ENCODE data around the gene SLMAP. TPM values are rescaled to one million over a fixed set of nuclear protein-coding genes. Genes with fewer than 3 reads are reported as not detected.

SLMAP gene
- total RNA-seq, 3 donors from 2014 or later: 41.3 to 105 (median 83.6) TPM

- H3K9me3 ChIP-seq: no peaks in the 10 kb centered on the region
- intact Hi-C loops (cut with DNase I; ENCODE audit: low total_unique reads): no loop called here
- no peaks in the 10 kb centered on the region for H3K36me3 ChIP-seq
- no peaks in the 10 kb centered on the region for H3K27me3 ChIP-seq
- no peak overlapping the region for H3K4me3 ChIP-seq
- peak overlapping the region; percentile 74 to 85 for H3K27ac ChIP-seq
- DNase-seq (ENCODE audit: low spot score in 2 of 2): no peak
- peaks cover 4 to 7% of the 10 kb centered on the region in 2 donors for H3K4me1 ChIP-seq
- TF ChIP-seq POLR2A (IDR thresholded peaks at IDR 0.05) (no peak), POLR2AphosphoS5 (IDR thresholded peaks at IDR 0.05) (no peak)
These were observed 196.5 kb downstream of the SLMAP start for GRCh38 chr3:57952651-57953050.

- Histone ChIP-seq H3K9me3 (no peaks in the 10 kb centered on the region), H3K4me1 (peaks cover 4 to 7% of the 10 kb centered on the region in 2 donors), H3K4me3 (no peak overlapping the region), H3K36me3 (no peaks in the 10 kb centered on the region), H3K27me3 (no peaks in the 10 kb centered on the region), H3K27ac (peak overlapping the region; percentile 74 to 85)
- TF ChIP-seq POLR2A (IDR thresholded peaks at IDR 0.05) (no peak), CTCF (IDR thresholded peaks at IDR 0.05) (no peak), POLR2AphosphoS5 (IDR thresholded peaks at IDR 0.05) (no peak)
- DNase-seq (ENCODE audit: low spot score in 2 of 2): no peak
- intact Hi-C loops (cut with DNase I; ENCODE audit: low total_unique reads): no loop called here
These were observed 197.5 kb downstream of the SLMAP start for GRCh38 chr3:57953576-57953975.

GRCh38 chr3:57956119-57956832 is 200.2 kb downstream of the SLMAP start:
- TF ChIP-seq CTCF (IDR thresholded peaks at IDR 0.05) (no peak), POLR2A (IDR thresholded peaks at IDR 0.05) (no peak), POLR2AphosphoS5 (IDR thresholded peaks at IDR 0.05) (no peak)
- Histone ChIP-seq H3K4me3 (no peak overlapping the region), H3K27ac (no peak overlapping the region), H3K36me3 (no peaks in the 10 kb centered on the region), H3K4me1 (peaks cover 0 to 5% of the 10 kb centered on the region in 2 donors), H3K27me3 (no peaks in the 10 kb centered on the region), H3K9me3 (no peaks in the 10 kb centered on the region)
- no peak for DNase-seq (ENCODE audit: low spot score in 2 of 2)
- intact Hi-C loops (cut with DNase I; ENCODE audit: low total_unique reads): no loop called here

- no peaks in the 10 kb centered on the region for H3K36me3 ChIP-seq
- H3K9me3 ChIP-seq: no peaks in the 10 kb centered on the region
- TF ChIP-seq POLR2AphosphoS5 (IDR thresholded peaks at IDR 0.05) (no peak), POLR2A (IDR thresholded peaks at IDR 0.05) (no peak), CTCF (IDR thresholded peaks at IDR 0.05) (no peak)
- DNase-seq (ENCODE audit: low spot score in 2 of 2): no peak
- intact Hi-C loops (cut with DNase I; ENCODE audit: low total_unique reads): no loop called here
- no peaks in the 10 kb centered on the region for H3K4me1 ChIP-seq
- no peaks in the 10 kb centered on the region for H3K27me3 ChIP-seq
- H3K4me3 ChIP-seq: no peak overlapping the region
- peak overlapping the region in 1 of 2 donors; percentile 21 for H3K27ac ChIP-seq
These were observed 200.7 kb downstream of the SLMAP start for GRCh38 chr3:57956833-57957174.

- DNase-seq (ENCODE audit: low spot score in 2 of 2): no peak
- Histone ChIP-seq H3K4me3 (no peak overlapping the region), H3K27me3 (no peaks in the 10 kb centered on the region), H3K36me3 (no peaks in the 10 kb centered on the region), H3K4me1 (no peaks in the 10 kb centered on the region), H3K9me3 (no peaks in the 10 kb centered on the region), H3K27ac (no peak overlapping the region)
- intact Hi-C loops (cut with DNase I; ENCODE audit: low total_unique reads): no loop called here
- TF ChIP-seq CTCF (IDR thresholded peaks at IDR 0.05): no peak
- no peak for TF ChIP-seq POLR2AphosphoS5 (IDR thresholded peaks at IDR 0.05)
- TF ChIP-seq POLR2A (IDR thresholded peaks at IDR 0.05): no peak
These were observed 201.7 kb downstream of the SLMAP start for GRCh38 chr3:57957824-57958223.

All from breast epithelium (tissue), 4 donors.